Skeletal muscle satellite cell (primary cell): ENCODE measurements around the gene USH2A.
A peak's percentile ranks its signal among the peaks of the same experiment; 100 is the strongest.

ENCODE experiments used
- H3K27me3 ChIP-seq: 2 replicates; pipeline ENCODE4 v1.7.0; 2013; ENCODE audit warnings: low read length; ENCODE audit not compliant: control insufficient read depth, insufficient read depth
- H3K36me3 ChIP-seq: 2 replicates; pipeline ENCODE4 v1.7.0; 2013; ENCODE audit warnings: mild to moderate bottlenecking, control low read depth, low read length; ENCODE audit not compliant: insufficient read depth
- H3K4me1 ChIP-seq: 2 replicates; pipeline ENCODE4 v1.7.0; 2013; ENCODE audit warnings: low read length; ENCODE audit not compliant: control insufficient read depth, insufficient read depth
- H3K4me2 ChIP-seq: 2 replicates; pipeline ENCODE4 v1.7.0; 2013; ENCODE audit warnings: mild to moderate bottlenecking, low read length
- H3K4me3 ChIP-seq: 2 replicates; pipeline ENCODE4 v1.7.0; 2013; ENCODE audit warnings: low read length
- H3K9ac ChIP-seq: 2 replicates; pipeline ENCODE4 v1.7.0; 2013; ENCODE audit warnings: mild to moderate bottlenecking, low read depth, low read length, moderate library complexity
- H3K9me3 ChIP-seq: replicated peaks from 2 replicates; pipeline ENCODE4 v1.7.0; 2013; ENCODE audit warnings: mild to moderate bottlenecking, control low read depth, low read length

Gene USH2A

GRCh38 chr1:215923129-215923824, 500.0 kb downstream of the USH2A start:
- Histone ChIP-seq H3K9me3 (no peaks in the 10 kb centered on the region), H3K9ac (no peak overlapping the region), H3K27me3 (no peaks in the 10 kb centered on the region), H3K36me3 (no peaks in the 10 kb centered on the region), H3K4me1 (no peaks in the 10 kb centered on the region), H3K4me2 (no peak overlapping the region), H3K4me3 (no peak overlapping the region)

- Histone ChIP-seq H3K9me3 (no peaks in the 10 kb centered on the region), H3K9ac (no peak overlapping the region), H3K4me1 (no peaks in the 10 kb centered on the region), H3K27me3 (no peaks in the 10 kb centered on the region), H3K4me2 (no peak overlapping the region), H3K4me3 (no peak overlapping the region), H3K36me3 (no peaks in the 10 kb centered on the region)
Measured at GRCh38 chr1:215911406-215911968, 511.8 kb downstream of the USH2A start.

GRCh38 chr1:215905493-215906115, 517.6 kb downstream of the USH2A start:
- Histone ChIP-seq H3K9me3 (no peaks in the 10 kb centered on the region), H3K4me1 (no peaks in the 10 kb centered on the region), H3K36me3 (no peaks in the 10 kb centered on the region), H3K27me3 (no peaks in the 10 kb centered on the region), H3K4me2 (no peak overlapping the region), H3K4me3 (no peak overlapping the region), H3K9ac (no peak overlapping the region)

GRCh38 chr1:215900684-215901083, 522.6 kb downstream of the USH2A start:
- no peaks in the 10 kb centered on the region for H3K9me3 ChIP-seq
- H3K4me3 ChIP-seq = no peak overlapping the region
- no peaks in the 10 kb centered on the region for H3K4me1 ChIP-seq
- no peak overlapping the region for H3K9ac ChIP-seq
- H3K27me3 ChIP-seq = no peaks in the 10 kb centered on the region
- H3K4me2 ChIP-seq = no peak overlapping the region
- no peaks in the 10 kb centered on the region for H3K36me3 ChIP-seq

- Histone ChIP-seq H3K27me3 (no peaks in the 10 kb centered on the region), H3K4me2 (no peak overlapping the region), H3K36me3 (no peaks in the 10 kb centered on the region)
Measured at GRCh38 chr1:215899901-215900300, 523.3 kb downstream of the USH2A start.

GRCh38 chr1:215895893-215896292, 527.4 kb downstream of the USH2A start:
- Histone ChIP-seq H3K27me3 (no peaks in the 10 kb centered on the region), H3K4me3 (no peak overlapping the region), H3K9ac (no peak overlapping the region), H3K36me3 (no peaks in the 10 kb centered on the region), H3K4me1 (peaks cover 9% of the 10 kb centered on the region), H3K9me3 (no peaks in the 10 kb centered on the region), H3K4me2 (no peak overlapping the region)

More at GRCh38 chr1:215899901-215900300, 523.3 kb downstream of the USH2A start:
- Histone ChIP-seq H3K4me1 (no peaks in the 10 kb centered on the region), H3K4me3 (no peak overlapping the region), H3K9me3 (no peaks in the 10 kb centered on the region), H3K9ac (no peak overlapping the region)

GRCh38 chr1:215895276-215895675, 528.0 kb downstream of the USH2A start:
- peaks cover 9% of the 10 kb centered on the region for H3K4me1 ChIP-seq
- H3K9ac ChIP-seq = no peak overlapping the region

GRCh38 chr1:215894617-215895016, 528.6 kb downstream of the USH2A start:
- Histone ChIP-seq H3K27me3 (no peaks in the 10 kb centered on the region), H3K4me2 (no peak overlapping the region), H3K36me3 (no peaks in the 10 kb centered on the region), H3K9ac (no peak overlapping the region), H3K4me3 (no peak overlapping the region), H3K9me3 (no peaks in the 10 kb centered on the region), H3K4me1 (peaks cover 9% of the 10 kb centered on the region)

More at GRCh38 chr1:215895276-215895675, 528.0 kb downstream of the USH2A start:
- Histone ChIP-seq H3K36me3 (no peaks in the 10 kb centered on the region), H3K4me3 (no peak overlapping the region), H3K27me3 (no peaks in the 10 kb centered on the region), H3K4me2 (no peak overlapping the region), H3K9me3 (no peaks in the 10 kb centered on the region)

GRCh38 chr1:215891266-215892057, 531.8 kb downstream of the USH2A start:
- Histone ChIP-seq H3K4me3 (peak overlapping the region; percentile 10), H3K9me3 (no peaks in the 10 kb centered on the region), H3K36me3 (no peaks in the 10 kb centered on the region), H3K9ac (no peak overlapping the region), H3K4me1 (peaks cover 9% of the 10 kb centered on the region), H3K4me2 (peak overlapping the region; percentile 68), H3K27me3 (no peaks in the 10 kb centered on the region)

- Histone ChIP-seq H3K9me3 (no peaks in the 10 kb centered on the region), H3K4me3 (no peak overlapping the region), H3K36me3 (no peaks in the 10 kb centered on the region), H3K9ac (no peak overlapping the region), H3K4me2 (no peak overlapping the region), H3K27me3 (no peaks in the 10 kb centered on the region), H3K4me1 (peaks cover 9% of the 10 kb centered on the region)
Measured at GRCh38 chr1:215890438-215890837, 532.8 kb downstream of the USH2A start.

GRCh38 chr1:215889871-215890270, 533.4 kb downstream of the USH2A start:
- Histone ChIP-seq H3K4me2 (no peak overlapping the region), H3K9ac (no peak overlapping the region), H3K4me1 (peaks cover 9% of the 10 kb centered on the region)

More at GRCh38 chr1:215889871-215890270, 533.4 kb downstream of the USH2A start:
- Histone ChIP-seq H3K36me3 (no peaks in the 10 kb centered on the region), H3K4me3 (no peak overlapping the region), H3K9me3 (no peaks in the 10 kb centered on the region), H3K27me3 (no peaks in the 10 kb centered on the region)
